ENCODE measurements around the gene SEMA3A. TPM values are rescaled to one million over a fixed set of nuclear protein-coding genes. Genes with fewer than 3 reads are reported as not detected.

SEMA3A gene
- total and polyA plus RNA-seq, 8 donors = 6.1 to 32.5 (median 23.8) TPM

DNA sequence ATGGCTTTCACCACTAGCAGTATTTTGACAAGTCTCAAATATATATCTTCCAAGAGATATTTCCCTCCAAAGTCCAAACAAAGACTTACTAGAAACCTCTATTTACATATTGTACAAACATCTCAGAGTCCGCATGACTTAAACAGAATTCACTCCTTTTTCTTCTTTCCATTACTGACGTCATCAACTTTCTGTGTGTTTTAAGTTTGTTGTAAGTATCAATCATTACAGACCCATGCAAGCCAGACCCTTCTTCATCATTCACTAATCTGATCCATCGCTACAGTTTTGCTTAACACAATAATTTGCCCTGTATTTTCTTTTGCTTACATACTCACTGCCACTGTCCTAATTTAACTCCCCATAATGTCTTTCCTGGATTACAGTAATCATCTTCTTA lies 51.9 kb downstream of the SEMA3A start:
- no peaks in the 10 kb centered on the region for H3K36me3 ChIP-seq
- no peak for DNase-seq
- no peak overlapping the region for H3K4me3 ChIP-seq
- no peak for ATAC-seq
- H3K9me3 ChIP-seq = no peaks in the 10 kb centered on the region
- no peaks in the 10 kb centered on the region for H3K4me1 ChIP-seq
- no peaks in the 10 kb centered on the region for H3K27me3 ChIP-seq
- TF ChIP-seq, protein P1, sequence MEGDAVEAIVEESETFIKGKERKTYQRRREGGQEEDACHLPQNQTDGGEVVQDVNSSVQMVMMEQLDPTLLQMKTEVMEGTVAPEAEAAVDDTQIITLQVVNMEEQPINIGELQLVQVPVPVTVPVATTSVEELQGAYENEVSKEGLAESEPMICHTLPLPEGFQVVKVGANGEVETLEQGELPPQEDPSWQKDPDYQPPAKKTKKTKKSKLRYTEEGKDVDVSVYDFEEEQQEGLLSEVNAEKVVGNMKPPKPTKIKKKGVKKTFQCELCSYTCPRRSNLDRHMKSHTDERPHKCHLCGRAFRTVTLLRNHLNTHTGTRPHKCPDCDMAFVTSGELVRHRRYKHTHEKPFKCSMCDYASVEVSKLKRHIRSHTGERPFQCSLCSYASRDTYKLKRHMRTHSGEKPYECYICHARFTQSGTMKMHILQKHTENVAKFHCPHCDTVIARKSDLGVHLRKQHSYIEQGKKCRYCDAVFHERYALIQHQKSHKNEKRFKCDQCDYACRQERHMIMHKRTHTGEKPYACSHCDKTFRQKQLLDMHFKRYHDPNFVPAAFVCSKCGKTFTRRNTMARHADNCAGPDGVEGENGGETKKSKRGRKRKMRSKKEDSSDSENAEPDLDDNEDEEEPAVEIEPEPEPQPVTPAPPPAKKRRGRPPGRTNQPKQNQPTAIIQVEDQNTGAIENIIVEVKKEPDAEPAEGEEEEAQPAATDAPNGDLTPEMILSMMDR (IDR thresholded peaks at IDR 0.05) = no peak
- intact Hi-C loops (cut with DNase I) = no loop called here
- no peak overlapping the region for H3K27ac ChIP-seq

DNA sequence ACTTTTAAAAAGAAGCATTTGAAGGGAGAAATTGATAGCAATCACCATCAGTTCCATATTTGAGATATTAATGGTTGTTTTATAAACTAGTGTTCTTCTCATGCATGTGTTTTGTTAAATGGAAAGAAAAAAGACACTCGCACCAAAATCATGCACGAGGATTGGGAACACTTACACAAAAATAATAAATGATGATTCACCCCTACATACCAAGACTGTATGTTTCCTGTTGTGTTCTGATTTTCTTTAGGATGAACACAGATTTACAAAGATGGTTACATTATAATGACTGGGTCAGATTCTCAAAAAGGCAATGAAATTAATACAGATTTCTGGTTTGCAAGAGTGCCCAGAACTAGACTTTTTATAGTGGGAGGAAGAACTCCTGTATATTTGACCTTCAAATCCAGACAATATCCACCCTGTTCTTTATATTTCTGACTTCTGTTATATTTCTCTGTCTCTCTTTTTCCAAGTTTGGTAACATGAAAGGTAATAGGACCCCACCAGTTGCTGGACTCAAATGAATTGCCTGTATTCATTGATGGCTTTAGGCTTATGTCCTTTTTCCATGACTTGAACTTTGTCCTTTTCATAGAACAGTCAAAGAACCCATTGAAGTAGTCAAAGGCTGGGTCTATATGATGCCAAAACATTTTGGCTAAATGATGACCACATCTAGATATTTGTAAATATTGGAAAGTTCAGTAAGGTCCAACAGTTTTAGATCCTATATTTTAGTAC lies 54.4 kb downstream of the SEMA3A start:
- H3K4me3 ChIP-seq = no peak overlapping the region
- no peaks in the 10 kb centered on the region for H3K4me1 ChIP-seq
- no peak for ATAC-seq
- H3K27me3 ChIP-seq = no peaks in the 10 kb centered on the region
- H3K9me3 ChIP-seq = no peaks in the 10 kb centered on the region
- TF ChIP-seq, protein P1 (IDR thresholded peaks at IDR 0.05) = no peak
- H3K27ac ChIP-seq = no peak overlapping the region
- intact Hi-C loops (cut with DNase I) = no loop called here
- no peak for DNase-seq
- no peaks in the 10 kb centered on the region for H3K36me3 ChIP-seq

DNA sequence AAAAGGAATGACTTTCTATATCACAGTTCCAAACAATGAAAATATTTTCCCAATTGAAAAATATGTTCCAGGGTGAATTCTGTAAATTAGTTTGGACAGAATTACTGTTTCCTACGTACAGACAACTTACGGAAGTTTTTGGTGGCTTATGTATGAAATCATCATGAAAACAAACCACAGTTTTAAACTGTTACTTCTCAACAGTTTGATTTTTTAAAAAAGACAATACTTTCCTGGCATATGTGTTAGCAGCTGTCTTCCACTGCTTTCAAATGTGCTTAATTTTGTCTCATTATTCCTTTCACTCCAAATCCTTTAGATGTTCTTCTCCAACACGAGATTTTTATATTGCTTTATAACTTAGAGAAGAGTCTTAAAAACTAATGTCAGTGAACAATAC lies 56.2 kb downstream of the SEMA3A start:
- Histone ChIP-seq H3K4me3 (no peak overlapping the region), H3K27me3 (no peaks in the 10 kb centered on the region), H3K4me1 (no peaks in the 10 kb centered on the region), H3K27ac (no peak overlapping the region), H3K9me3 (no peaks in the 10 kb centered on the region), H3K36me3 (no peaks in the 10 kb centered on the region)
- no peak for ATAC-seq
- intact Hi-C loops (cut with DNase I) = no loop called here
- no peak for DNase-seq
- TF ChIP-seq, protein P1 (IDR thresholded peaks at IDR 0.05) = no peak

DNA sequence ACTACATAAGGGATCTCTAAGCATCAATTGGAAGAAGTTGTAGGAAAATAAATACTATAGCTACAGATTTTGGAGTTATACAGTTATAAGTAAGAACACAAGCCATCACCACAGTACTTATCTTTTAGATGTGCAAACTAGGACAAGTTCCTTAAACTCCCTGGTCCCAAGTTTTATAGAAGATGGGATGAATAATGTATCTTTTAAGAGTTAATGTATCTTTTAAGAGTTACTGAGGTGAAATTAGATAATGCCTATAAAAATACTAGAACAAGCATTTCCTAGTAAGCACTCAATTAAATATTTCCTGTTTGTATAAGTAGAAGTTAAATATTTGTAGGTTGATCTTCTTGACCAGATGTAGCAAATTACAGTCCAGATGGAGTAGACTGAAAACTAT lies 56.8 kb downstream of the SEMA3A start:
- H3K9me3 ChIP-seq = no peaks in the 10 kb centered on the region
- intact Hi-C loops (cut with DNase I) = no loop called here
- H3K4me3 ChIP-seq = no peak overlapping the region
- no peaks in the 10 kb centered on the region for H3K27me3 ChIP-seq
- H3K27ac ChIP-seq = no peak overlapping the region
- no peaks in the 10 kb centered on the region for H3K36me3 ChIP-seq
- TF ChIP-seq, protein P1 (IDR thresholded peaks at IDR 0.05) = no peak
- ATAC-seq = no peak
- H3K4me1 ChIP-seq = no peaks in the 10 kb centered on the region
- DNase-seq = no peak

DNA sequence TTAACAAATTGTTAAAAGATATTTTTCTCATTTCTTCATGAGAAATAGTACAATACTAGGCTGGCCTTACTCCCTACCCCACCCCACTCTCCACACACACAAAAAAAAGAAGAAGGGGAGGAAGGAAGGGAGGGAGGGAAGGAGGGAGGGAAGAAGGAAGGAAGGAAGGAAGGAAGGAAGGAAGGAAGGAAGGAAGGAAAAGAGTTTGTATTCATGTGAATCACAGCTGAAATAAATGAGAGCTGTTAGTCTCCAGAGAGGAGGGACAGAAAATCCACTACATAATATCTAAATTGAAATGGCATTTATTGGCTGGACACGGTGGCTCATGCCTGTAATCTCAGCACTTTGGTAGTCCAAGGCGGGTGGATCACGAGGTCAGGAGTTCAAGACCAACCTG lies 57.8 kb downstream of the SEMA3A start:
- no peak for DNase-seq
- TF ChIP-seq, protein P1 (IDR thresholded peaks at IDR 0.05) = no peak
- Histone ChIP-seq H3K4me1 (no peaks in the 10 kb centered on the region), H3K36me3 (no peaks in the 10 kb centered on the region), H3K9me3 (no peaks in the 10 kb centered on the region), H3K27ac (no peak overlapping the region), H3K4me3 (no peak overlapping the region), H3K27me3 (no peaks in the 10 kb centered on the region)
- ATAC-seq = no peak
- intact Hi-C loops (cut with DNase I) = no loop called here
